Transverse colon (tissue), 4 donors: ENCODE measurements around the gene ADIPOR1.

Experiments used
- EP300 ChIP-seq: sonication (generic); formaldehyde crosslinking; IDR thresholded peaks from one replicate; pipeline ENCODE4 v1.6.1; 2017; ENCODE audit warnings: antibody characterized with exemption, low read depth
- POLR2A ChIP-seq: fragments of 450-650 bp; IDR thresholded peaks from one replicate; pipeline ENCODE4 v1.6.1; 2016; ENCODE audit warnings: antibody characterized with exemption, mild to moderate bottlenecking, moderate library complexity
- POLR2AphosphoS5 ChIP-seq, 3 donors: sonication (generic); formaldehyde crosslinking; IDR thresholded peaks; one replicate each; pipeline ENCODE4 v1.6.1; 2016; ENCODE audit warnings: antibody characterized with exemption in 3 of 3
- TF ChIP-seq, protein P1 (sequence below), 5 experiments: fragments of 200-600 bp in 3 of 5; fragments of 450-650 bp in 2 of 5; sonication (generic) in 3 of 5; IDR thresholded peaks; 1 replicate in 2 of 5; 2 replicates in 3 of 5; pipeline ENCODE4 v1.5.1; 2016 to 2017; ENCODE audit warnings: antibody characterized with exemption in 5 of 5, inconsistent platforms in 3 of 5, mild to moderate bottlenecking in 2 of 5, moderate library complexity in 1 of 5

GRCh38 chr1:202991112-202991511 is 33.0 kb upstream of the ADIPOR1 start:
- TF ChIP-seq, protein P1, sequence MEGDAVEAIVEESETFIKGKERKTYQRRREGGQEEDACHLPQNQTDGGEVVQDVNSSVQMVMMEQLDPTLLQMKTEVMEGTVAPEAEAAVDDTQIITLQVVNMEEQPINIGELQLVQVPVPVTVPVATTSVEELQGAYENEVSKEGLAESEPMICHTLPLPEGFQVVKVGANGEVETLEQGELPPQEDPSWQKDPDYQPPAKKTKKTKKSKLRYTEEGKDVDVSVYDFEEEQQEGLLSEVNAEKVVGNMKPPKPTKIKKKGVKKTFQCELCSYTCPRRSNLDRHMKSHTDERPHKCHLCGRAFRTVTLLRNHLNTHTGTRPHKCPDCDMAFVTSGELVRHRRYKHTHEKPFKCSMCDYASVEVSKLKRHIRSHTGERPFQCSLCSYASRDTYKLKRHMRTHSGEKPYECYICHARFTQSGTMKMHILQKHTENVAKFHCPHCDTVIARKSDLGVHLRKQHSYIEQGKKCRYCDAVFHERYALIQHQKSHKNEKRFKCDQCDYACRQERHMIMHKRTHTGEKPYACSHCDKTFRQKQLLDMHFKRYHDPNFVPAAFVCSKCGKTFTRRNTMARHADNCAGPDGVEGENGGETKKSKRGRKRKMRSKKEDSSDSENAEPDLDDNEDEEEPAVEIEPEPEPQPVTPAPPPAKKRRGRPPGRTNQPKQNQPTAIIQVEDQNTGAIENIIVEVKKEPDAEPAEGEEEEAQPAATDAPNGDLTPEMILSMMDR (IDR thresholded peaks at IDR 0.05), result no peak
- no peak for TF ChIP-seq POLR2A
- no peak for TF ChIP-seq EP300
- no peak for TF ChIP-seq POLR2AphosphoS5 (IDR thresholded peaks at IDR 0.05)
